B cell (primary cell): ENCODE results near the gene CHD9NB. TPM values are rescaled to one million over a fixed set of nuclear protein-coding genes. Genes with fewer than 3 reads are reported as not detected.
"Not testable (repeated sequence)": the region's sequence is repeated elsewhere in the genome, so short reads cannot be mapped to it uniquely, and the experiment has no call there.

Experiments used
- ATAC-seq: fragments of 200-7000 bp; cut with Tn5 transposase; one replicate; pipeline ENCODE4 v1.10.0; 2021; ENCODE audit warnings: low read depth, mild to moderate bottlenecking, moderate number of reproducible peaks, moderate library complexity
- CTCF ChIA-PET: fragments of 350-600 bp; sonication (Branson Sonifier 250); formaldehyde crosslinking; loops from one replicate; lab custom pipeline; 2021; ENCODE audit warnings: antibody characterized with exemption, inconsistent platforms; lab: Charles Lee
- POLR2A ChIA-PET: fragments of 350-600 bp; sonication (Branson Sonifier 250); formaldehyde crosslinking; loops from one replicate; lab custom pipeline; 2021; ENCODE audit warnings: antibody characterized with exemption; lab: Charles Lee
- DNase-seq: peaks from one replicate; pipeline ENCODE4 v3.0.0; 2013
- H2AFZ ChIP-seq: 2 replicates; pipeline ENCODE4 v1.6.1; 2012; ENCODE audit warnings: mild to moderate bottlenecking, low read depth, low read length; ENCODE audit not compliant: insufficient read depth, poor library complexity, severe bottlenecking
- H3K27ac ChIP-seq, 2 donors: 1 replicate in 1 of 2; 2 replicates in 1 of 2; pipeline ENCODE4 v1.5.1; 2012 to 2013; ENCODE audit warnings: low read length in 2 of 2, mild to moderate bottlenecking in 2 of 2, moderate library complexity in 1 of 2
- H3K27me3 ChIP-seq, 4 experiments: fragments of 200-600 bp in 1 of 4; sonication (generic) in 1 of 4; replicated peaks in 1 of 4; 1 replicate in 2 of 4; 2 replicates in 2 of 4; pipeline versions ENCODE4 v1.6.1 to v1.7.0; 2013 to 2016; ENCODE audit warnings: low read length in 3 of 4, mild to moderate bottlenecking in 2 of 4, mixed read lengths in 1 of 4, moderate library complexity in 1 of 4; ENCODE audit not compliant: insufficient read depth in 4 of 4, control insufficient read depth in 3 of 4; ENCODE audit errors: control extremely low read depth in 1 of 4
- H3K36me3 ChIP-seq, 2 experiments: replicated peaks in 1 of 2; 1 replicate in 1 of 2; 2 replicates in 1 of 2; pipeline versions ENCODE4 v1.6.1 to v1.7.1; 2013; ENCODE audit warnings: low read length in 1 of 2; ENCODE audit not compliant: insufficient read depth in 2 of 2, control insufficient read depth in 1 of 2; ENCODE audit errors: control extremely low read depth in 1 of 2, extremely low read depth in 1 of 2
- H3K4me1 ChIP-seq, 2 donors: fragments of 200-600 bp in 1 of 2; sonication (generic) in 1 of 2; 1 replicate in 1 of 2; 2 replicates in 1 of 2; pipeline versions ENCODE4 v1.5.1 to v1.6.1; 2013 to 2017; ENCODE audit warnings: low read length in 2 of 2; ENCODE audit not compliant: control insufficient read depth in 2 of 2, insufficient read depth in 2 of 2
- H3K4me2 ChIP-seq: replicated peaks from 2 replicates; pipeline ENCODE3; 2012; ENCODE audit warnings: mild to moderate bottlenecking, low read depth, low read length; ENCODE audit not compliant: poor library complexity, severe bottlenecking
- H3K4me3 ChIP-seq, 5 experiments: fragments of 200-600 bp in 1 of 5; sonication (generic) in 1 of 5; 1 replicate in 3 of 5; 2 replicates in 2 of 5; pipeline versions ENCODE4 v1.5.1 to v1.7.0; 2011 to 2016; ENCODE audit warnings: low read length in 4 of 5, mild to moderate bottlenecking in 4 of 5, low read depth in 2 of 5, control low read depth in 1 of 5, moderate library complexity in 1 of 5; ENCODE audit not compliant: insufficient read depth in 1 of 5; ENCODE audit errors: control extremely low read depth in 1 of 5, extremely low read depth in 1 of 5
- H3K79me2 ChIP-seq: fragments of 200-600 bp; sonication (generic); one replicate; pipeline ENCODE4 v1.6.0; 2016; ENCODE audit warnings: low read length; ENCODE audit not compliant: control insufficient read depth, insufficient read depth
- H3K9ac ChIP-seq: fragments of 200-600 bp; sonication (generic); 2 replicates; pipeline ENCODE4 v1.6.1; 2017; ENCODE audit warnings: mild to moderate bottlenecking, low read length, moderate library complexity
- H3K9me3 ChIP-seq, 3 donors: one replicate each; pipeline versions ENCODE4 v1.6.1 to v1.7.1; 2013; ENCODE audit warnings: low read length in 2 of 3; ENCODE audit not compliant: control insufficient read depth in 2 of 3, insufficient read depth in 1 of 3; ENCODE audit errors: control extremely low read depth in 1 of 3
- H4K20me1 ChIP-seq: 2 replicates; pipeline ENCODE4 v1.6.0; 2012; ENCODE audit warnings: mild to moderate bottlenecking, low read length; ENCODE audit not compliant: insufficient read depth, control insufficient read depth, poor library complexity, severe bottlenecking
- H3K27ac Mint-ChIP-seq: one replicate; pipeline ENCODE4 v1.8.0; 2021; ENCODE audit warnings: mixed read lengths
- H3K27me3 Mint-ChIP-seq: one replicate; pipeline ENCODE4 v1.8.0; 2021; ENCODE audit warnings: mixed read lengths
- H3K4me1 Mint-ChIP-seq: one replicate; pipeline ENCODE4 v1.8.0; 2021; ENCODE audit warnings: mixed read lengths
- H3K4me3 Mint-ChIP-seq: one replicate; pipeline ENCODE4 v1.8.0; 2021; ENCODE audit warnings: mixed read lengths
- H3K9me3 Mint-ChIP-seq: one replicate; pipeline ENCODE4 v1.8.0; 2022; ENCODE audit warnings: mixed read lengths; ENCODE audit not compliant: insufficient read depth
- CTCF ChIP-seq: fragments of 200-600 bp; IDR thresholded peaks from one replicate; pipeline ENCODE4 v1.8.0; 2022; ENCODE audit warnings: antibody characterized with exemption, mild to moderate bottlenecking
- EZH2 ChIP-seq: IDR thresholded peaks from 2 replicates; pipeline ENCODE4 v1.6.1; 2012; ENCODE audit warnings: borderline replicate concordance, low read depth, mild to moderate bottlenecking, moderate library complexity, low read length; ENCODE audit not compliant: insufficient read depth, poor library complexity, severe bottlenecking
- WGBS: methylation state at CpG from one replicate; pipeline ENCODE4 v1.1.5; 2013; ENCODE audit warnings: missing lambda C conversion rate; ENCODE audit not compliant: insufficient coverage; 5-methylcytosine and 5-hydroxymethylcytosine counted together
- intact Hi-C: fragments of 100-400 bp; cut with micrococcal nuclease; formaldehyde crosslinking; loops from one replicate; pipeline ENCODE4 v1.10.0; 2022
- polyA plus RNA-seq: library from polyadenylated mRNA; depleted of rRNA; stranded (reverse); fragments of >200 nt; gene quantifications from 2 replicates; pipeline ENCODE4 v1.2.3, GENCODE V29; 2012
- total RNA-seq, 2 donors: library from RNA; stranded (reverse); fragments of 120-200 nt in 1 of 2; gene quantifications; 1 replicate in 1 of 2; 2 replicates in 1 of 2; pipeline versions ENCODE4 v1.2.3 to v1.2.4, GENCODE V29; 2013 to 2022

CHD9NB gene
- total and polyA plus RNA-seq, 2 donors (not counting 1 experiment from before 2014, with no cell fraction given), result not detected

DNA sequence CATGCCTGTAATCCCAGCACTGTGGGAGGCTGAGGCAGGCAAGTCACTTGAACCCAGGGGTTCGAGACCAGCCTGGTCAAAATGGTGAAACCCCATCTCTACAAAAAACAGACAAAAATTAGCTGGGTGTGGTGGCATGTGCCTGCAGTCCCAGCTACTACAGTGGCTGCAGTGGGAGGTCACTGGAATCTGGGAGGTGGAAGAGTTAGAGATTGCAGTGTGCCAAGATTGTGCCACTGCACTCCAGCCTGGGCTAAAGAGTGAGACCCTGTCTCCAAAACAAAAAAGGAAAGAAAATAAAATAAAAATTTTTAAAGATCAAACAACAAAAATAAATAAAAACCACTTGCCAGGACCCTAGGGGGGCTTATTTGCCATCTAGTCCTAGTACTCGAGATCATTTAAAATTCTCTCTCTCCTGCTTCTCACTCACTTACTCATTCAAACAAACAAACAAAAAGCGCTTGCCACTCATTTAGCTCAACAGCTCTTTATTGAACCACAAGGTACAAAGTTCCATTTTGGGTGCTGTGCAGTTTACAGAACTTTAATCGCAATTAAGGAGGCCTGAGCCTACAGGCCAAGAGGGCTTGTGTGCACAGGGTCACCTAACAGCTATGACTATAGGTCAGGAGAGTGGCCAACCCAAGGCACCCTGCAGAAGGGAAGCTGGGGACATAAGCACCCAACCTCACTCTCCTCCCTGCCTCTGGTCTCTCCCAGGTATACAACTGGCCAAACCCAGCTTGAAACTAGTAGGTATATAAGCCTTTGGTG is 4.4 kb downstream of the CHD9NB start:
- Histone ChIP-seq H3K9me3 (no peaks in the 10 kb centered on the region), H3K9ac (no peak overlapping the region), H2AFZ (no peak overlapping the region), H3K4me3 (no peak overlapping the region), H3K4me1 (no peaks in the 10 kb centered on the region), H3K4me2 (no peak overlapping the region), H3K27me3 (peaks cover 0 to 4% (median under 1%) of the 10 kb centered on the region in 4 experiments), H3K27ac (no peak overlapping the region), H4K20me1 (no peaks in the 10 kb centered on the region), H3K36me3 (no peaks in the 10 kb centered on the region), H3K79me2 (no peaks in the 10 kb centered on the region)
- peaks cover 15% of the 10 kb centered on the region for H3K27me3 Mint-ChIP-seq
- TF ChIP-seq CTCF, result no peak
- no peak for TF ChIP-seq EZH2
- H3K27ac Mint-ChIP-seq, result no peak overlapping the region
- POLR2A ChIA-PET, result no interaction called here
- H3K4me3 Mint-ChIP-seq, result no peak overlapping the region
- intact Hi-C loops, result no loop called here
- H3K4me1 Mint-ChIP-seq, result no peaks in the 10 kb centered on the region
- 100% methylated on average over 2 of the region's 4 CpGs for WGBS
- H3K9me3 Mint-ChIP-seq, result no peaks in the 10 kb centered on the region
- CTCF ChIA-PET, result interaction anchor here (1.9 kb wide), 1 partner anchor 111 kb away, joined by 5 read pairs; no protein-coding TSS in a partner anchor
- no peak for DNase-seq
- ATAC-seq, result no peak

- ATAC-seq, H3K4me1 Mint-ChIP-seq, H3K27ac Mint-ChIP-seq, H3K9me3 Mint-ChIP-seq, H3K9me3 ChIP-seq, H3K79me2 ChIP-seq, intact Hi-C loops, H3K27ac ChIP-seq, H2AFZ ChIP-seq, POLR2A ChIA-PET, H3K4me3 ChIP-seq, DNase-seq, H3K4me2 ChIP-seq, H3K36me3 ChIP-seq, H3K9ac ChIP-seq, H4K20me1 ChIP-seq, H3K4me1 ChIP-seq, H3K27me3 ChIP-seq, H3K4me3 Mint-ChIP-seq: not testable (repeated sequence)
- CTCF ChIA-PET, result interaction anchor here (1.9 kb wide), 1 partner anchor 112 kb away, joined by 5 read pairs; no protein-coding TSS in a partner anchor
- WGBS, result 60% methylated on average over 1 of the region's 5 CpGs
- H3K27me3 Mint-ChIP-seq, result peaks cover 20% of the 10 kb centered on the region
These were observed 5.2 kb downstream of the CHD9NB start for GRCh38 chr16:53047515-53047914.
